ENCODE data around the gene TBC1D16. TPM values are rescaled to one million over a fixed set of nuclear protein-coding genes. Genes with fewer than 3 reads are reported as not detected.

TBC1D16 gene
- 81.5 and 104 TPM in 2 replicates for total RNA-seq

GRCh38 chr17:80035687-80035936, at the start of gene TBC1D16:
TSS of gene TBC1D16 (minus strand) at chr17:80035872. CDS start at chr17:80013547, 22,325 bp downstream.

GRCh38 chr17:80035937-80036714, 454 bp upstream of the TBC1D16 start, which contains the start of gene CCDC40:
TSS of gene CCDC40 (plus strand) at chr17:80036642. CDS start at chr17:80036663, 21 bp downstream.

Other genes with a start within 250 kb of the TBC1D16 start
- 1.1 and 2.0 TPM in 2 replicates for gene CBX8, start 238.8 kb downstream of the TBC1D16 start, total RNA-seq
- gene CBX4, start 196.4 kb downstream of the TBC1D16 start, total RNA-seq, result 6.6 and 8.8 TPM in 2 replicates
- 2.7 and 4.0 TPM in 2 replicates for gene CCDC40, start 770 bp upstream of the TBC1D16 start, total RNA-seq
- 20.7 and 25.7 TPM in 2 replicates for gene GAA, start 65.7 kb upstream of the TBC1D16 start, total RNA-seq
- gene EIF4A3, start 111.3 kb upstream of the TBC1D16 start, total RNA-seq, result 83.7 and 84.9 TPM in 2 replicates
- under 0.01 TPM in 2 replicates for gene CARD14, start 134.2 kb upstream of the TBC1D16 start, total RNA-seq
- 14.1 and 15.4 TPM in 2 replicates for gene SGSH, start 184.5 kb upstream of the TBC1D16 start, total RNA-seq
- 9.2 TPM in 2 replicates for gene SLC26A11, start 184.6 kb upstream of the TBC1D16 start, total RNA-seq
- gene RNF213, start 225.0 kb upstream of the TBC1D16 start, total RNA-seq, result 103 and 117 TPM in 2 replicates